Measurements from ENCODE around the gene ATG9A. TPM values are rescaled to one million over a fixed set of nuclear protein-coding genes. Genes with fewer than 3 reads are reported as not detected.

Gene ATG9A
- polyA plus RNA-seq, 3 donors, result 24.7 to 55.2 (median 26.3) TPM

GRCh38 chr2:219205981-219206327 is 23.5 kb downstream of the ATG9A start:
- H3K27ac Mint-ChIP-seq, result peak overlapping the region; percentile 87 to 96 (median 92)

GRCh38 chr2:219205165-219205538 is 24.3 kb downstream of the ATG9A start:
- no peak for TF ChIP-seq CTCF (IDR thresholded peaks at IDR 0.05)
- no peak overlapping the region for H2AFZ ChIP-seq (ENCODE audit: insufficient read depth, low read depth, low read length, poor library complexity, severe bottlenecking)
- H3K79me2 ChIP-seq (ENCODE audit: insufficient read depth, low read length), result no peaks in the 10 kb centered on the region
- H3K9ac ChIP-seq (ENCODE audit: insufficient read depth, low read length, poor library complexity, severe bottlenecking), result no peak overlapping the region
- H3K9me3 ChIP-seq (replicated peaks in 1 of 2; ENCODE audit: control insufficient read depth in 1 of 2, insufficient read depth in 1 of 2, low read length in 2 of 2), result peaks cover 0 to 4% of the 10 kb centered on the region in 2 donors
- no peak overlapping the region for H3K4me2 ChIP-seq (replicated peaks; ENCODE audit: extremely low read depth, low read length, poor library complexity, severe bottlenecking)
- H3K36me3 ChIP-seq (replicated peaks in 1 of 2; ENCODE audit: control insufficient read depth in 1 of 2, insufficient read depth in 2 of 2, low read length in 2 of 2), result peaks cover 16 to 25% of the 10 kb centered on the region in 2 donors
- no CpG with 5 or more reads among the region's 5 CpGs for WGBS (ENCODE audit: insufficient coverage)
- Mint-ChIP-seq H3K27ac (no peak overlapping the region), H3K4me1 (peaks cover 32% of the 10 kb centered on the region), H3K27me3 (ENCODE audit: low read depth in 3 of 3) (peaks cover 2 to 3% (median 2%) of the 10 kb centered on the region in 3 donors), H3K4me3 (no peak overlapping the region), H3K9me3 (peaks cover 2 to 8% (median 4%) of the 10 kb centered on the region in 7 donors), H3K36me3 (peaks cover 23 to 27% of the 10 kb centered on the region in 2 donors)
- no peaks in the 10 kb centered on the region for H3K27me3 ChIP-seq (ENCODE audit: control insufficient read depth in 2 of 2, insufficient read depth in 2 of 2, low read length in 2 of 2)
- intact Hi-C loops (cut with micrococcal nuclease), result no loop called here
- DNase-seq, result no peak
- peaks cover 17 to 21% of the 10 kb centered on the region in 2 donors for H3K4me1 ChIP-seq (ENCODE audit: control insufficient read depth in 1 of 2, insufficient read depth in 2 of 2, low read length in 2 of 2)
- peaks cover 10% of the 10 kb centered on the region for H4K20me1 ChIP-seq (ENCODE audit: insufficient read depth, low read length)
- no peak overlapping the region for H3K4me3 ChIP-seq (replicated peaks in 1 of 3; ENCODE audit: low read depth in 2 of 3, low read length in 3 of 3)
- no peak overlapping the region for H3K27ac ChIP-seq (ENCODE audit: low read depth in 1 of 2, low read length in 2 of 2)

More at GRCh38 chr2:219205981-219206327, 23.5 kb downstream of the ATG9A start:
- Mint-ChIP-seq H3K4me1 (peaks cover 35% of the 10 kb centered on the region), H3K4me3 (peak overlapping the region; percentile 86 to 98), H3K27me3 (ENCODE audit: low read depth in 3 of 3) (peaks cover 2 to 3% (median 2%) of the 10 kb centered on the region in 3 donors), H3K36me3 (peaks cover 26 to 30% of the 10 kb centered on the region in 2 donors), H3K9me3 (peaks cover 2 to 8% (median 4%) of the 10 kb centered on the region in 7 donors)
- peaks cover 16 to 31% of the 10 kb centered on the region in 2 donors for H3K36me3 ChIP-seq (replicated peaks in 1 of 2; ENCODE audit: control insufficient read depth in 1 of 2, insufficient read depth in 2 of 2, low read length in 2 of 2)
- peak overlapping the region; percentile 93 for H2AFZ ChIP-seq (ENCODE audit: insufficient read depth, low read depth, low read length, poor library complexity, severe bottlenecking)
- no peak for TF ChIP-seq CTCF (IDR thresholded peaks at IDR 0.05)
- H3K4me2 ChIP-seq (replicated peaks; ENCODE audit: extremely low read depth, low read length, poor library complexity, severe bottlenecking), result peak overlapping the region; percentile 91
- DNase-seq, result peak in 1 of 3 donors; percentile 20
- H3K79me2 ChIP-seq (ENCODE audit: insufficient read depth, low read length), result no peaks in the 10 kb centered on the region
- H3K27me3 ChIP-seq (ENCODE audit: control insufficient read depth in 2 of 2, insufficient read depth in 2 of 2, low read length in 2 of 2), result no peaks in the 10 kb centered on the region
- H3K9me3 ChIP-seq (replicated peaks in 1 of 2; ENCODE audit: control insufficient read depth in 1 of 2, insufficient read depth in 1 of 2, low read length in 2 of 2), result peaks cover 0 to 4% of the 10 kb centered on the region in 2 donors
- 16% methylated on average over 6 of the region's 7 CpGs for WGBS (ENCODE audit: insufficient coverage)
- peaks cover 10% of the 10 kb centered on the region for H4K20me1 ChIP-seq (ENCODE audit: insufficient read depth, low read length)
- peak overlapping the region; percentile 73 to 85 (median 78) for H3K4me3 ChIP-seq (replicated peaks in 1 of 3; ENCODE audit: low read depth in 2 of 3, low read length in 3 of 3)
- H3K27ac ChIP-seq (ENCODE audit: low read depth in 1 of 2, low read length in 2 of 2), result peak overlapping the region; percentile 79 to 91
- peak overlapping the region; percentile 78 for H3K9ac ChIP-seq (ENCODE audit: insufficient read depth, low read length, poor library complexity, severe bottlenecking)
- H3K4me1 ChIP-seq (ENCODE audit: control insufficient read depth in 1 of 2, insufficient read depth in 2 of 2, low read length in 2 of 2), result peaks cover 17 to 21% of the 10 kb centered on the region in 2 donors
- intact Hi-C loops (cut with micrococcal nuclease), result loop anchor here in 1 of 2 donors (2.0 kb wide), 1 partner anchor 27 kb away; the partner anchor contains the start of gene RETREG2
